Trophoblast cell (in vitro differentiated cells and primary cell): ENCODE results near the gene ZNF33B.
A peak's percentile ranks its signal among the peaks of the same experiment; 100 is the strongest.
"Not testable (repeated sequence)": the region's sequence is repeated elsewhere in the genome, so short reads cannot be mapped to it uniquely, and the experiment has no call there.

Source experiments
- DNase-seq, 2 donors: peaks; one replicate each; pipeline ENCODE4 v3.0.0-alpha.2; 2016
- H2AFZ ChIP-seq: 2 replicates; pipeline ENCODE4 v1.6.1; 2013; ENCODE audit warnings: low read length, moderate library complexity, mild to moderate bottlenecking; ENCODE audit not compliant: insufficient read depth, poor library complexity
- H2AK5ac ChIP-seq: 2 replicates; pipeline ENCODE4 v1.6.1; 2013; ENCODE audit warnings: mild to moderate bottlenecking, low read length
- H2BK120ac ChIP-seq: 2 replicates; pipeline ENCODE4 v1.6.1; 2013; ENCODE audit warnings: low read length, mild to moderate bottlenecking, moderate library complexity; ENCODE audit not compliant: insufficient read depth, poor library complexity
- H2BK12ac ChIP-seq: 2 replicates; pipeline ENCODE4 v1.6.1; 2013; ENCODE audit warnings: mild to moderate bottlenecking, low read length, moderate library complexity
- H2BK5ac ChIP-seq: 2 replicates; pipeline ENCODE4 v1.6.1; 2013; ENCODE audit warnings: low read length, low read depth, moderate library complexity, mild to moderate bottlenecking; ENCODE audit not compliant: poor library complexity
- H3K14ac ChIP-seq: 2 replicates; pipeline ENCODE4 v1.6.1; 2013; ENCODE audit warnings: mild to moderate bottlenecking, low read length
- H3K18ac ChIP-seq: 2 replicates; pipeline ENCODE4 v1.6.1; 2013; ENCODE audit warnings: mild to moderate bottlenecking, low read length
- H3K23ac ChIP-seq: 2 replicates; pipeline ENCODE4 v1.6.1; 2013; ENCODE audit warnings: low read length
- H3K27ac ChIP-seq: 2 replicates; pipeline ENCODE4 v1.5.1; 2013; ENCODE audit warnings: low read depth, mild to moderate bottlenecking, inconsistent platforms, low read length, moderate library complexity
- H3K27me3 ChIP-seq: 2 replicates; pipeline ENCODE4 v1.6.1; 2013; ENCODE audit warnings: inconsistent platforms, mild to moderate bottlenecking, low read length, moderate library complexity; ENCODE audit not compliant: insufficient read depth
- H3K36me3 ChIP-seq, 2 experiments: 1 replicate in 1 of 2; 2 replicates in 1 of 2; pipeline ENCODE4 v1.6.1; 2013; ENCODE audit warnings: low read length in 2 of 2, mild to moderate bottlenecking in 2 of 2, moderate library complexity in 1 of 2; ENCODE audit not compliant: insufficient read depth in 2 of 2, control insufficient read depth in 1 of 2
- H3K4ac ChIP-seq: 2 replicates; pipeline ENCODE4 v1.6.1; 2013; ENCODE audit warnings: low read depth, mild to moderate bottlenecking, low read length, moderate library complexity
- H3K4me1 ChIP-seq, 2 experiments: 1 replicate in 1 of 2; 2 replicates in 1 of 2; pipeline ENCODE4 v1.6.1; 2013; ENCODE audit warnings: low read length in 2 of 2, mild to moderate bottlenecking in 2 of 2, moderate library complexity in 1 of 2; ENCODE audit not compliant: insufficient read depth in 2 of 2, control insufficient read depth in 1 of 2
- H3K4me2 ChIP-seq: 2 replicates; pipeline ENCODE4 v1.6.1; 2013; ENCODE audit warnings: inconsistent platforms, mild to moderate bottlenecking, low read length, moderate library complexity
- H3K4me3 ChIP-seq: 2 replicates; pipeline ENCODE4 v1.5.1; 2013; ENCODE audit warnings: mild to moderate bottlenecking, low read depth, low read length, inconsistent platforms
- H3K79me1 ChIP-seq: one replicate; pipeline ENCODE4 v1.6.1; 2013; ENCODE audit warnings: low read length
- H3K79me2 ChIP-seq: 2 replicates; pipeline ENCODE4 v1.6.1; 2013; ENCODE audit warnings: low read length, mild to moderate bottlenecking; ENCODE audit not compliant: control insufficient read depth, insufficient read depth, poor library complexity
- H3K9ac ChIP-seq: 2 replicates; pipeline ENCODE4 v1.6.1; 2013; ENCODE audit warnings: mild to moderate bottlenecking, low read length
- H3K9me3 ChIP-seq: 2 replicates; pipeline ENCODE4 v1.6.1; 2013; ENCODE audit warnings: low read depth, mild to moderate bottlenecking, control low read depth, inconsistent platforms, low read length; ENCODE audit not compliant: insufficient read depth
- H4K12ac ChIP-seq: 2 replicates; pipeline ENCODE4 v1.6.1; 2013; ENCODE audit warnings: low read depth, mild to moderate bottlenecking, low read length, moderate library complexity
- H4K8ac ChIP-seq: 2 replicates; pipeline ENCODE4 v1.6.1; 2013; ENCODE audit warnings: low read depth, mild to moderate bottlenecking, low read length, moderate library complexity
- H4K91ac ChIP-seq: one replicate; pipeline ENCODE4 v1.6.1; 2013; ENCODE audit warnings: low read depth, mild to moderate bottlenecking, low read length, moderate library complexity
- WGBS: extraction: QIAGEN DNeasy Blood & Tissue Kit; methylation state at CpG from one replicate; pipeline ENCODE4 v1.1.7; 2013; ENCODE audit warnings: missing lambda C conversion rate; ENCODE audit not compliant: insufficient read length, insufficient coverage; ENCODE audit errors: extremely low coverage; 5-methylcytosine and 5-hydroxymethylcytosine counted together

Gene ZNF33B

GRCh38 chr10:42553576-42553975 lies 84.8 kb downstream of the ZNF33B start:
- not testable (repeated sequence) for H2BK5ac ChIP-seq, H3K79me2 ChIP-seq, H2BK120ac ChIP-seq, H3K18ac ChIP-seq, H3K9ac ChIP-seq, H3K9me3 ChIP-seq, H3K4me3 ChIP-seq, DNase-seq, H4K8ac ChIP-seq, H3K27me3 ChIP-seq, H4K12ac ChIP-seq, H2BK12ac ChIP-seq, H2AK5ac ChIP-seq, H3K27ac ChIP-seq, H3K14ac ChIP-seq, H3K4me1 ChIP-seq, H3K4me2 ChIP-seq, H4K91ac ChIP-seq, H3K4ac ChIP-seq, H3K23ac ChIP-seq, H3K36me3 ChIP-seq, H3K79me1 ChIP-seq
- H2AFZ ChIP-seq, result peak overlapping the region; percentile 76
- WGBS, result no CpG with 5 or more reads among the region's 12 CpGs

GRCh38 chr10:42553064-42553407 lies 85.3 kb downstream of the ZNF33B start:
- peak overlapping the region; percentile 66 for H4K8ac ChIP-seq
- H3K27ac ChIP-seq, result no peak overlapping the region
- H3K14ac ChIP-seq, result no peak overlapping the region
- H2AK5ac ChIP-seq, result no peak overlapping the region
- H3K79me1 ChIP-seq, result no peaks in the 10 kb centered on the region
- DNase-seq, result peak in 1 of 2 donors; percentile 2
- H3K23ac ChIP-seq, result no peak overlapping the region
- no peak overlapping the region for H3K18ac ChIP-seq
- H2BK5ac ChIP-seq, result no peak overlapping the region
- H3K79me2 ChIP-seq, result no peaks in the 10 kb centered on the region
- WGBS, result no CpG with 5 or more reads among the region's 14 CpGs
- no peak overlapping the region for H4K12ac ChIP-seq
- peaks cover 8% of the 10 kb centered on the region for H3K9me3 ChIP-seq
- no peak overlapping the region for H4K91ac ChIP-seq
- H3K27me3 ChIP-seq, result no peaks in the 10 kb centered on the region
- H2AFZ ChIP-seq, result peak overlapping the region; percentile 73
- peak overlapping the region; percentile 69 for H3K4me3 ChIP-seq
- H2BK120ac ChIP-seq, result no peak overlapping the region
- H3K4me1 ChIP-seq, result peaks cover 4 to 7% of the 10 kb centered on the region in 2 experiments
- H3K36me3 ChIP-seq, result no peaks in the 10 kb centered on the region
- H3K9ac ChIP-seq, result no peak overlapping the region
- peak overlapping the region; percentile 97 for H3K4me2 ChIP-seq
- H2BK12ac ChIP-seq, result no peak overlapping the region
- no peak overlapping the region for H3K4ac ChIP-seq

GRCh38 chr10:42552188-42553063 lies 85.9 kb downstream of the ZNF33B start:
- H2AK5ac ChIP-seq, result no peak overlapping the region
- H3K4me1 ChIP-seq, result peaks cover 4 to 7% of the 10 kb centered on the region in 2 experiments
- H3K4ac ChIP-seq, result no peak overlapping the region
- no peak overlapping the region for H4K91ac ChIP-seq
- WGBS, result no CpG with 5 or more reads among the region's 61 CpGs
- H3K14ac ChIP-seq, result no peak overlapping the region
- H3K79me2 ChIP-seq, result no peaks in the 10 kb centered on the region
- H3K79me1 ChIP-seq, result no peaks in the 10 kb centered on the region
- peak overlapping the region; percentile 79 for H4K8ac ChIP-seq
- no peak overlapping the region for H3K27ac ChIP-seq
- peak overlapping the region; percentile 73 for H2AFZ ChIP-seq
- DNase-seq, result peak; percentile 99
- H2BK120ac ChIP-seq, result no peak overlapping the region
- H3K4me3 ChIP-seq, result peak overlapping the region; percentile 91
- no peak overlapping the region for H3K23ac ChIP-seq
- H3K9me3 ChIP-seq, result peaks cover 8% of the 10 kb centered on the region
- H3K36me3 ChIP-seq, result no peaks in the 10 kb centered on the region
- H4K12ac ChIP-seq, result peak overlapping the region; percentile 24
- H3K4me2 ChIP-seq, result peak overlapping the region; percentile 97
- H3K18ac ChIP-seq, result peak overlapping the region; percentile 8
- peak overlapping the region; percentile 57 for H3K9ac ChIP-seq
- H2BK5ac ChIP-seq, result no peak overlapping the region
- no peaks in the 10 kb centered on the region for H3K27me3 ChIP-seq
- no peak overlapping the region for H2BK12ac ChIP-seq

GRCh38 chr10:42551582-42552187 lies 86.7 kb downstream of the ZNF33B start:
- H3K27me3 ChIP-seq, result no peaks in the 10 kb centered on the region
- no peaks in the 10 kb centered on the region for H3K36me3 ChIP-seq
- WGBS, result no CpG with 5 or more reads among the region's 24 CpGs
- H3K79me1 ChIP-seq, result no peaks in the 10 kb centered on the region
- H2BK5ac ChIP-seq, result no peak overlapping the region
- H3K4me1 ChIP-seq, result peaks cover 4 to 7% of the 10 kb centered on the region in 2 experiments
- no peak overlapping the region for H2BK12ac ChIP-seq
- H3K4ac ChIP-seq, result no peak overlapping the region
- H2AK5ac ChIP-seq, result no peak overlapping the region
- peak overlapping the region; percentile 57 for H3K9ac ChIP-seq
- peak overlapping the region; percentile 91 for H3K4me3 ChIP-seq
- peak overlapping the region; percentile 79 for H4K8ac ChIP-seq
- peak overlapping the region; percentile 73 for H2AFZ ChIP-seq
- no peak overlapping the region for H3K18ac ChIP-seq
- no peak overlapping the region for H3K23ac ChIP-seq
- peak overlapping the region; percentile 73 for H3K4me2 ChIP-seq
- H3K14ac ChIP-seq, result no peak overlapping the region
- H4K91ac ChIP-seq, result no peak overlapping the region
- no peak overlapping the region for H3K27ac ChIP-seq
- peaks cover 5% of the 10 kb centered on the region for H3K9me3 ChIP-seq
- no peak overlapping the region for H4K12ac ChIP-seq
- H2BK120ac ChIP-seq, result no peak overlapping the region
- no peak for DNase-seq
- no peaks in the 10 kb centered on the region for H3K79me2 ChIP-seq
